OCI-M2 (cell line): ENCODE measurements around the gene SLC36A4.
"Not testable (repeated sequence)": the region's sequence is repeated elsewhere in the genome, so short reads cannot be mapped to it uniquely, and the experiment has no call there.

ENCODE experiments used
- DNase-seq: peaks from one replicate; lab custom pipeline; 2025; ENCODE audit not compliant: unreplicated experiment; lab: John Stamatoyannopoulos, UW

Gene SLC36A4

GRCh38 chr11:93123351-93123898 lies 74.4 kb downstream of the SLC36A4 start:
- no peak for DNase-seq

- no peak for DNase-seq
These were observed 75.1 kb downstream of the SLC36A4 start for GRCh38 chr11:93122535-93123235.

- DNase-seq: no peak
These were observed 79.5 kb downstream of the SLC36A4 start for GRCh38 chr11:93118276-93118675.

- no peak for DNase-seq
These were observed 80.2 kb downstream of the SLC36A4 start for GRCh38 chr11:93117565-93117964.

GRCh38 chr11:93116641-93117441 lies 81.0 kb downstream of the SLC36A4 start:
- no peak for DNase-seq

- DNase-seq: no peak
These were observed 83.5 kb downstream of the SLC36A4 start for GRCh38 chr11:93114304-93114703.

- DNase-seq: no peak
These were observed 84.0 kb downstream of the SLC36A4 start for GRCh38 chr11:93113824-93114223.

GRCh38 chr11:93111147-93111546 lies 86.6 kb downstream of the SLC36A4 start:
- DNase-seq: not testable (repeated sequence)

GRCh38 chr11:93100211-93100610 lies 97.6 kb downstream of the SLC36A4 start:
- no peak for DNase-seq

GRCh38 chr11:93099806-93100205 lies 98.0 kb downstream of the SLC36A4 start:
- no peak for DNase-seq
